ENCODE data around the gene SLC1A3.

SLC1A3 gene

GRCh38 chr5:36619012-36619635, 12.7 kb downstream of the SLC1A3 start:
- H3K9ac ChIP-seq (ENCODE audit: low read length), result no peak overlapping the region
- H3K4me3 ChIP-seq (ENCODE audit: low read length), result no peak overlapping the region
- no peak overlapping the region for H3K4me2 ChIP-seq (ENCODE audit: low read length)
- no peaks in the 10 kb centered on the region for H3K27me3 ChIP-seq (ENCODE audit: low read depth, low read length)
- H3K27ac ChIP-seq (ENCODE audit: low read length), result no peak overlapping the region
- TF ChIP-seq EZH2phosphoT487 (IDR thresholded peaks at IDR 0.05; ENCODE audit: low read depth), result no peak
- no peak for TF ChIP-seq CTCF (IDR thresholded peaks at IDR 0.05; ENCODE audit: low read depth, low read length)
- no peaks in the 10 kb centered on the region for H3K9me3 ChIP-seq (ENCODE audit: insufficient read depth, low read length)
- no peak overlapping the region for H2AFZ ChIP-seq (ENCODE audit: low read depth, low read length)
- no peaks in the 10 kb centered on the region for H4K20me1 ChIP-seq (ENCODE audit: insufficient read depth, low read length)
- no peaks in the 10 kb centered on the region for H3K79me2 ChIP-seq (ENCODE audit: low read length)
- no peaks in the 10 kb centered on the region for H3K4me1 ChIP-seq (ENCODE audit: low read length)
- H3K36me3 ChIP-seq (replicated peaks; ENCODE audit: low read depth, low read length), result no peaks in the 10 kb centered on the region

- Histone ChIP-seq H2AFZ (ENCODE audit: low read depth, low read length) (no peak overlapping the region), H3K36me3 (replicated peaks; ENCODE audit: low read depth, low read length) (no peaks in the 10 kb centered on the region), H3K27me3 (ENCODE audit: low read depth, low read length) (no peaks in the 10 kb centered on the region), H3K4me2 (ENCODE audit: low read length) (no peak overlapping the region), H3K9ac (ENCODE audit: low read length) (no peak overlapping the region), H4K20me1 (ENCODE audit: insufficient read depth, low read length) (no peaks in the 10 kb centered on the region), H3K4me3 (ENCODE audit: low read length) (no peak overlapping the region), H3K4me1 (ENCODE audit: low read length) (no peaks in the 10 kb centered on the region), H3K79me2 (ENCODE audit: low read length) (no peaks in the 10 kb centered on the region), H3K9me3 (ENCODE audit: insufficient read depth, low read length) (no peaks in the 10 kb centered on the region), H3K27ac (ENCODE audit: low read length) (no peak overlapping the region)
- TF ChIP-seq CTCF (IDR thresholded peaks at IDR 0.05; ENCODE audit: low read depth, low read length) (no peak), EZH2phosphoT487 (IDR thresholded peaks at IDR 0.05; ENCODE audit: low read depth) (no peak)
Observed at GRCh38 chr5:36621985-36622384, 15.6 kb downstream of the SLC1A3 start.

GRCh38 chr5:36623832-36624231, 17.4 kb downstream of the SLC1A3 start:
- Histone ChIP-seq H3K9me3 (ENCODE audit: insufficient read depth, low read length) (no peaks in the 10 kb centered on the region), H3K27ac (ENCODE audit: low read length) (no peak overlapping the region), H3K79me2 (ENCODE audit: low read length) (no peaks in the 10 kb centered on the region), H3K4me2 (ENCODE audit: low read length) (no peak overlapping the region), H3K36me3 (replicated peaks; ENCODE audit: low read depth, low read length) (no peaks in the 10 kb centered on the region), H2AFZ (ENCODE audit: low read depth, low read length) (no peak overlapping the region), H3K9ac (ENCODE audit: low read length) (no peak overlapping the region), H3K27me3 (ENCODE audit: low read depth, low read length) (no peaks in the 10 kb centered on the region), H3K4me1 (ENCODE audit: low read length) (no peaks in the 10 kb centered on the region), H3K4me3 (ENCODE audit: low read length) (no peak overlapping the region), H4K20me1 (ENCODE audit: insufficient read depth, low read length) (no peaks in the 10 kb centered on the region)
- no peak for TF ChIP-seq CTCF (IDR thresholded peaks at IDR 0.05; ENCODE audit: low read depth, low read length)
- TF ChIP-seq EZH2phosphoT487 (IDR thresholded peaks at IDR 0.05; ENCODE audit: low read depth), result no peak

GRCh38 chr5:36624277-36624676, 17.9 kb downstream of the SLC1A3 start:
- H3K79me2 ChIP-seq (ENCODE audit: low read length), result no peaks in the 10 kb centered on the region
- no peak overlapping the region for H3K9ac ChIP-seq (ENCODE audit: low read length)
- no peaks in the 10 kb centered on the region for H3K27me3 ChIP-seq (ENCODE audit: low read depth, low read length)
- peaks cover under 1% of the 10 kb centered on the region for H3K4me1 ChIP-seq (ENCODE audit: low read length)
- no peaks in the 10 kb centered on the region for H3K36me3 ChIP-seq (replicated peaks; ENCODE audit: low read depth, low read length)
- no peaks in the 10 kb centered on the region for H3K9me3 ChIP-seq (ENCODE audit: insufficient read depth, low read length)
- no peak overlapping the region for H2AFZ ChIP-seq (ENCODE audit: low read depth, low read length)
- H3K4me3 ChIP-seq (ENCODE audit: low read length), result no peak overlapping the region
- no peaks in the 10 kb centered on the region for H4K20me1 ChIP-seq (ENCODE audit: insufficient read depth, low read length)
- H3K27ac ChIP-seq (ENCODE audit: low read length), result no peak overlapping the region
- no peak overlapping the region for H3K4me2 ChIP-seq (ENCODE audit: low read length)
- no peak for TF ChIP-seq EZH2phosphoT487 (IDR thresholded peaks at IDR 0.05; ENCODE audit: low read depth)
- TF ChIP-seq CTCF (IDR thresholded peaks at IDR 0.05; ENCODE audit: low read depth, low read length), result no peak

All from OCI-LY3 (cell line).